Transverse colon (tissue), 4 donors: ENCODE measurements around the gene PPP4R1. TPM values are rescaled to one million over a fixed set of nuclear protein-coding genes. Genes with fewer than 3 reads are reported as not detected.

Source experiments
- DNase-seq: peaks from one replicate; pipeline ENCODE4 v3.0.0-alpha.2; 2019
- H3K27ac ChIP-seq, 4 donors: fragments of 200-600 bp; sonication (generic); 2 replicates each; pipeline ENCODE4 v1.5.1; 2016 to 2018; ENCODE audit warnings: inconsistent platforms in 4 of 4
- H3K27me3 ChIP-seq: fragments of 200-600 bp; sonication (generic); 2 replicates; pipeline ENCODE4 v1.5.1; 2017; ENCODE audit warnings: inconsistent platforms
- H3K36me3 ChIP-seq, 4 donors: fragments of 200-600 bp; sonication (generic); 2 replicates each; pipeline ENCODE4 v1.5.1; 2017 to 2019; ENCODE audit warnings: inconsistent platforms in 4 of 4
- H3K4me1 ChIP-seq, 4 donors: fragments of 200-600 bp; sonication (generic); 2 replicates each; pipeline ENCODE4 v1.5.1; 2017 to 2020; ENCODE audit warnings: inconsistent platforms in 4 of 4
- H3K4me3 ChIP-seq, 4 donors: fragments of 200-600 bp; sonication (generic); 1 replicate in 1 of 4; 2 replicates in 3 of 4; pipeline versions ENCODE4 v1.5.1 to v1.6.1; 2017 to 2019; ENCODE audit warnings: inconsistent platforms in 4 of 4
- H3K9me3 ChIP-seq, 2 donors: fragments of 200-600 bp; sonication (generic); 2 replicates each; pipeline ENCODE4 v1.5.1; 2017 to 2019; ENCODE audit warnings: inconsistent platforms in 2 of 2
- CTCF ChIP-seq, 5 experiments: fragments of 200-600 bp in 3 of 5; fragments of 450-650 bp in 2 of 5; sonication (generic) in 3 of 5; IDR thresholded peaks; 1 replicate in 2 of 5; 2 replicates in 3 of 5; pipeline ENCODE4 v1.5.1; 2016 to 2017; ENCODE audit warnings: antibody characterized with exemption in 5 of 5, inconsistent platforms in 3 of 5, mild to moderate bottlenecking in 2 of 5, moderate library complexity in 1 of 5
- EP300 ChIP-seq: sonication (generic); formaldehyde crosslinking; IDR thresholded peaks from one replicate; pipeline ENCODE4 v1.6.1; 2017; ENCODE audit warnings: antibody characterized with exemption, low read depth
- POLR2A ChIP-seq: fragments of 450-650 bp; IDR thresholded peaks from one replicate; pipeline ENCODE4 v1.6.1; 2016; ENCODE audit warnings: antibody characterized with exemption, mild to moderate bottlenecking, moderate library complexity
- POLR2AphosphoS5 ChIP-seq, 3 donors: sonication (generic); formaldehyde crosslinking; IDR thresholded peaks; one replicate each; pipeline ENCODE4 v1.6.1; 2016; ENCODE audit warnings: antibody characterized with exemption in 3 of 3
- WGBS, 2 donors: methylation state at CpG; one replicate each; pipeline ENCODE4 v1.1.5; 2018; ENCODE audit warnings: low coverage in 1 of 2; 5-methylcytosine and 5-hydroxymethylcytosine counted together
- in situ Hi-C, 4 donors: fragments of 200-750 bp; cut with MboI; loops; one replicate each; pipeline versions ENCODE4 v1.15.0 to v1.15.1; 2017; ENCODE audit warnings: low sequenced_read_pairs in 3 of 4, low pct_ligation_motif_present in 1 of 4, low pct_unique_long_range_greater_than_20kb in 1 of 4
- intact Hi-C: fragments of 100-400 bp; cut with DNase I; formaldehyde crosslinking; loops from one replicate; pipeline ENCODE4 v1.15.1; 2023; ENCODE audit warnings: low total_unique reads
- total RNA-seq, 4 donors: library from RNA; depleted of rRNA; stranded (reverse); fragments of >200 nt; gene quantifications; one replicate each; pipeline ENCODE4 v1.1.0, GENCODE V29; 2016

The PPP4R1 gene
- total RNA-seq, 4 donors from 2014 or later = 46.0 to 163 (median 79.2) TPM

GRCh38 chr18:9578306-9578705 is 36.1 kb downstream of the PPP4R1 start:
- Histone ChIP-seq H3K4me3 (no peak overlapping the region), H3K4me1 (peaks cover 0 to 10% (median 5%) of the 10 kb centered on the region in 4 donors), H3K9me3 (no peaks in the 10 kb centered on the region), H3K27me3 (no peaks in the 10 kb centered on the region), H3K36me3 (peaks cover 0 to 53% (median 12%) of the 10 kb centered on the region in 4 donors), H3K27ac (no peak overlapping the region)
- TF ChIP-seq POLR2AphosphoS5 (IDR thresholded peaks at IDR 0.05) (no peak), POLR2A (no peak), CTCF (IDR thresholded peaks at IDR 0.05) (no peak)
- intact Hi-C loops (no loop called here), in situ Hi-C loops (no loop called here)
- DNase-seq = no peak

DNA sequence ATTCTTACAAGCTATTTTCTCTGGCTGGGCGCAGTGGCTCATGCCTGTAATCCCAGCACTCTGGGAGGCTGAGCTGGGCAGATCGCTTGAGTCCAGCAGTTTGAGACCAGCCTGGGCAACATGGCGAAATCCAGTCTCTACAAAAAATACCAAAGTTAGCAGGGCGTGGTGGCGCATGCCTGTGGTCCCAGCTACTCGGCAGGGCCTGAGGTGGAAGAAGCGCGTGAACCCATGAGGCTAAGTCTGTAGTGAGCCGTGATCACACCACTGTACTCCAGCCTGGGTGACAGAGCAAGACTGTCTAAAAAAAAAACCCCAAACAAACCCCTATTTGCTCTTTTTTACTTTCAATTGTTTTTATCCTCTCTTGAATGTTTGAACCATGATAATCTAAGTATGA is 37.0 kb downstream of the PPP4R1 start:
- no peaks in the 10 kb centered on the region for H3K9me3 ChIP-seq
- intact Hi-C loops = no loop called here
- peaks cover 0 to 10% (median 5%) of the 10 kb centered on the region in 4 donors for H3K4me1 ChIP-seq
- peaks cover 0 to 52% (median 7%) of the 10 kb centered on the region in 4 donors for H3K36me3 ChIP-seq
- TF ChIP-seq POLR2A = no peak
- TF ChIP-seq POLR2AphosphoS5 (IDR thresholded peaks at IDR 0.05) = no peak
- TF ChIP-seq CTCF (IDR thresholded peaks at IDR 0.05) = no peak
- no peak for TF ChIP-seq EP300
- in situ Hi-C loops = no loop called here
- 89 to 98% methylated on average over 1 to 9 of the region's 9 CpGs for WGBS, 2 donors
- H3K27ac ChIP-seq = no peak overlapping the region
- H3K27me3 ChIP-seq = no peaks in the 10 kb centered on the region
- DNase-seq = no peak
- H3K4me3 ChIP-seq = no peak overlapping the region

GRCh38 chr18:9575558-9575957 is 38.8 kb downstream of the PPP4R1 start:
- H3K4me3 ChIP-seq = no peak overlapping the region
- in situ Hi-C loops (no loop called here), intact Hi-C loops (no loop called here)
- peak overlapping the region in 2 of 4 donors; percentile 47 to 51 for H3K27ac ChIP-seq
- H3K27me3 ChIP-seq = no peaks in the 10 kb centered on the region
- WGBS, 2 donors = 14 to 24% methylated on average over 3 to 5 of the region's 5 CpGs
- H3K36me3 ChIP-seq = peaks cover 0 to 39% (median under 1%) of the 10 kb centered on the region in 4 donors
- H3K4me1 ChIP-seq = peaks cover 0 to 14% (median 7%) of the 10 kb centered on the region in 4 donors
- peak; percentile 82 for DNase-seq
- TF ChIP-seq CTCF (IDR thresholded peaks at IDR 0.05) (peak; percentile 78 to 91 (median 84)), EP300 (no peak), POLR2AphosphoS5 (IDR thresholded peaks at IDR 0.05) (peak in 2 of 3 donors; percentile 71 to 83)
- H3K9me3 ChIP-seq = no peaks in the 10 kb centered on the region

- no peak for TF ChIP-seq POLR2A
- no peak for TF ChIP-seq CTCF (IDR thresholded peaks at IDR 0.05)
- no peak for TF ChIP-seq EP300
- TF ChIP-seq POLR2AphosphoS5 (IDR thresholded peaks at IDR 0.05) = no peak
- Histone ChIP-seq H3K27me3 (no peaks in the 10 kb centered on the region), H3K27ac (no peak overlapping the region), H3K4me1 (peaks cover 0 to 24% (median 11%) of the 10 kb centered on the region in 4 donors), H3K9me3 (no peaks in the 10 kb centered on the region), H3K36me3 (peaks cover 0 to 40% (median 0%) of the 10 kb centered on the region in 4 donors), H3K4me3 (no peak overlapping the region)
- in situ Hi-C loops = no loop called here
- DNase-seq = no peak
- intact Hi-C loops = no loop called here
- 85 to 91% methylated on average over 7 of the region's 7 CpGs for WGBS, 2 donors
Measured at GRCh38 chr18:9574473-9575115, 39.8 kb downstream of the PPP4R1 start.
